Lung (tissue), 12 donors: Measurements from ENCODE around the gene KLRF2. TPM values are rescaled to one million over a fixed set of nuclear protein-coding genes. Genes with fewer than 3 reads are reported as not detected.

ENCODE experiments used
- ATAC-seq: fragments of 200-7000 bp; cut with Tn5 transposase; one replicate; pipeline ENCODE4 v1.9.1; 2020; ENCODE audit warnings: moderate number of reproducible peaks; ENCODE audit not compliant: insufficient read depth, low FRiP score
- DNase-seq, 3 donors: peaks; one replicate each; pipeline ENCODE4 v3.0.0-alpha.2; 2013 to 2017
- H3K27ac ChIP-seq, 2 donors: one replicate each; pipeline ENCODE4 v1.5.1; 2013; ENCODE audit warnings: mild to moderate bottlenecking in 2 of 2, moderate library complexity in 2 of 2, control low read depth in 1 of 2, inconsistent platforms in 1 of 2, low read depth in 1 of 2, low read length in 1 of 2
- H3K27me3 ChIP-seq, 3 donors: one replicate each; pipeline ENCODE4 v1.5.1; 2013; ENCODE audit warnings: low read length in 2 of 3; ENCODE audit not compliant: control insufficient read depth in 3 of 3, insufficient read depth in 3 of 3
- H3K36me3 ChIP-seq, 4 donors: one replicate each; pipeline ENCODE4 v1.5.1; 2013; ENCODE audit warnings: low read length in 4 of 4, mild to moderate bottlenecking in 1 of 4, moderate library complexity in 1 of 4; ENCODE audit not compliant: control insufficient read depth in 4 of 4, insufficient read depth in 4 of 4
- H3K4me1 ChIP-seq, 5 donors: one replicate each; pipeline ENCODE4 v1.5.1; 2013; ENCODE audit warnings: low read length in 5 of 5, mild to moderate bottlenecking in 2 of 5, moderate library complexity in 1 of 5; ENCODE audit not compliant: control insufficient read depth in 5 of 5, insufficient read depth in 5 of 5
- H3K4me3 ChIP-seq: one replicate; pipeline ENCODE4 v1.5.1; 2013; ENCODE audit warnings: mild to moderate bottlenecking, control low read depth, moderate library complexity
- H3K9ac ChIP-seq, 2 donors: one replicate each; pipeline ENCODE4 v1.5.1; 2013; ENCODE audit warnings: low read length in 2 of 2, control low read depth in 1 of 2; ENCODE audit not compliant: insufficient read depth in 1 of 2
- H3K9me3 ChIP-seq, 4 donors: one replicate each; pipeline ENCODE4 v1.5.1; 2013; ENCODE audit warnings: low read length in 3 of 4, mild to moderate bottlenecking in 1 of 4, moderate library complexity in 1 of 4; ENCODE audit not compliant: control insufficient read depth in 4 of 4, insufficient read depth in 3 of 4
- WGBS, 2 donors: extraction: QIAGEN DNeasy Blood & Tissue Kit; methylation state at CpG; one replicate each; pipeline ENCODE4 v1.1.7; 2013; 5-methylcytosine and 5-hydroxymethylcytosine counted together
- polyA plus RNA-seq, 2 donors: library from polyadenylated mRNA; stranded (reverse); fragments of 200-250 nt; gene quantifications; one replicate each; pipeline ENCODE4 v1.2.1, GENCODE V29; 2013
- total RNA-seq, 2 donors: library from RNA; depleted of rRNA in 1 of 2; stranded (reverse); fragments of >200 nt in 1 of 2; gene quantifications; one replicate each; pipeline ENCODE4 v1.2.1, GENCODE V29; 2014 to 2021
- TF ChIP-seq, protein P1 (sequence below): IDR thresholded peaks from 2 replicates; pipeline ENCODE4 v1.5.1; 2012; ENCODE audit warnings: mild to moderate bottlenecking; ENCODE audit errors: control extremely low read depth, extremely low read depth
- donor health status: control.
- donor health status: control.
- donor health status: Bipolar disorder and iron deficiency.
- donor health status: healthy.
- donor health status: DM: yes; HTN: yes; CAD: no.

The KLRF2 gene
- total and polyA plus RNA-seq, 4 donors: not detected

DNA sequence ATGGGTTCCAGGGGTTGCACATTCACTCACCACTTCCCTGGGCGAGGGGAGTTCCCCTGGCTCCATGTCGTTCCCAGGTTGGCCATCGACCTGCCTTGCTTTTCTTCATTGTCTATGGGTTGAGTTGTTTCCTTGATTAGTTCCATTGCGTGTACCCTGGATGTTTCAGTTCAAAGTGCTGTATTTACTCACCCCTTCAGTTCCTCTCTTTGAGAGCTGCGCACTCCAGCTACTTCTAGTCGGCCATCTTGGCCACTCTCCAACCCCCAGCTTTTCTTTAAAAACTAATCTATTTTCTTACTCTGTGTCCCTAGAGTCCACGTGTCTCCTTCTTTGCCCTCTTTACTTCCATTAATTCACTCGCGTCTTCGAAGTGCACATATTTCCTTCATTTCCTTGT is 39.2 kb downstream of the KLRF2 start:
- 68 to 89% methylated on average over 10 of the region's 10 CpGs for WGBS, 2 donors
- ATAC-seq (no peak), DNase-seq (no peak)
- no peaks in the 10 kb centered on the region for H3K27me3 ChIP-seq
- H3K36me3 ChIP-seq: no peaks in the 10 kb centered on the region
- H3K9ac ChIP-seq: no peak overlapping the region
- no peaks in the 10 kb centered on the region for H3K4me1 ChIP-seq
- H3K9me3 ChIP-seq: peaks cover 0 to 3% (median 0%) of the 10 kb centered on the region in 4 donors
- TF ChIP-seq, protein P1, sequence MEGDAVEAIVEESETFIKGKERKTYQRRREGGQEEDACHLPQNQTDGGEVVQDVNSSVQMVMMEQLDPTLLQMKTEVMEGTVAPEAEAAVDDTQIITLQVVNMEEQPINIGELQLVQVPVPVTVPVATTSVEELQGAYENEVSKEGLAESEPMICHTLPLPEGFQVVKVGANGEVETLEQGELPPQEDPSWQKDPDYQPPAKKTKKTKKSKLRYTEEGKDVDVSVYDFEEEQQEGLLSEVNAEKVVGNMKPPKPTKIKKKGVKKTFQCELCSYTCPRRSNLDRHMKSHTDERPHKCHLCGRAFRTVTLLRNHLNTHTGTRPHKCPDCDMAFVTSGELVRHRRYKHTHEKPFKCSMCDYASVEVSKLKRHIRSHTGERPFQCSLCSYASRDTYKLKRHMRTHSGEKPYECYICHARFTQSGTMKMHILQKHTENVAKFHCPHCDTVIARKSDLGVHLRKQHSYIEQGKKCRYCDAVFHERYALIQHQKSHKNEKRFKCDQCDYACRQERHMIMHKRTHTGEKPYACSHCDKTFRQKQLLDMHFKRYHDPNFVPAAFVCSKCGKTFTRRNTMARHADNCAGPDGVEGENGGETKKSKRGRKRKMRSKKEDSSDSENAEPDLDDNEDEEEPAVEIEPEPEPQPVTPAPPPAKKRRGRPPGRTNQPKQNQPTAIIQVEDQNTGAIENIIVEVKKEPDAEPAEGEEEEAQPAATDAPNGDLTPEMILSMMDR: no peak
- H3K27ac ChIP-seq: no peak overlapping the region
- H3K4me3 ChIP-seq: no peak overlapping the region

DNA sequence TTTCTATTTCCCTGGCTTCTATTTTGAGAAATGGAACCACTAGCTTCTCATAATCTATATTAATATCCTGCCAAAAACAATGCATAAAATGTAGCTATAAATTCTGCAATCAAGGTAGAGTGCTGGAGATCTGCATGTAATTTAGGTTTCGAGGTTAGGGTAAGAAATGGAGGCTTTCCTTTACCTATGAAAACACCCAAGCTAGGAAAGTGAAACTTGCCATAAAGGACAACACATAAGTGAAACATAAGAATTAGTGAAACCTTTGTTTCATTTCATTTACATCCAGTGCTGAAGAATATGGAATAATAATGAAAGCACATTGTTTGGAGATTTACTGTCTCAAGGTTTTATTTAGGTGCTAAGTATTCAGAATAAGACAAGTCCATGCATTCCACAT is 41.1 kb downstream of the KLRF2 start:
- Histone ChIP-seq H3K9ac (no peak overlapping the region), H3K27ac (no peak overlapping the region), H3K27me3 (no peaks in the 10 kb centered on the region), H3K36me3 (no peaks in the 10 kb centered on the region), H3K4me1 (peaks cover 0 to 2% (median 0%) of the 10 kb centered on the region in 5 donors), H3K4me3 (no peak overlapping the region), H3K9me3 (peaks cover 0 to 3% (median 0%) of the 10 kb centered on the region in 4 donors)
- TF ChIP-seq, protein P1: no peak
- no peak for ATAC-seq
- DNase-seq: no peak
- WGBS, 2 donors: 93 to 97% methylated on average over 1 of the region's 1 CpG

DNA sequence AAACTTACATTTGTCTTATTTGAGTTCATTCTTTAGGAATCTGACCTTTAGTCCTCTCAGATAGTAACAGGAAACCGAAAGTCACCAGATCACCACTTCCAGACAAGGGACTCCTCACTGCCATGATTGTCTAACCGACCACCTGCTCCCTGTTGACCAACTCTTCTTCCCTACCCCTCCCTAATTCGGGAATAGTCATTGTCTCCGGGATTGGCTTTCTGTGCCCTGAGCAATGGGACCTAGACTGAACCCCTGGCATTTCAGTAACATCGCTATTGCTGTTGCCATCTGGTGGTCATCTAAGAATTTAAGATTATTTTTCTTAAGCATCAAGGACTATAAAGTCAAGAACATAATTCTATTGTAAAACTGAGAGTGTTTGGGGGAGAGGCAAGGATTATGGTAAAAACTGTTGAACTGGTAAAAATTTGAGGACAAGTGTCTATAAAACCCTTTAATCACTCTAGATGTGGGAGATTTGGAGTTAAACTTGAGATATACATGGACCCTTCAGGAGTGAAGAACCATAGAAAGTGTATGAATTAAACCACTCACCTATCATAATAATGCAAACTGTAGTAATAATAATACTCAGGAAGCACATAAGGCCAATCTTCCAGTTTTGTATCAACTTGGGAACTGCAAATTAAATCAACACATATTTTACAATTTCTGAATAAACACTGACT is 44.6 kb downstream of the KLRF2 start:
- Histone ChIP-seq H3K36me3 (no peaks in the 10 kb centered on the region), H3K27me3 (no peaks in the 10 kb centered on the region), H3K9me3 (no peaks in the 10 kb centered on the region), H3K9ac (peak overlapping the region in 1 of 2 donors; percentile 34), H3K4me1 (peaks cover 0 to 2% (median 0%) of the 10 kb centered on the region in 5 donors), H3K27ac (no peak overlapping the region), H3K4me3 (no peak overlapping the region)
- no peak for ATAC-seq
- DNase-seq: peak; percentile 16 to 66 (median 59)
- TF ChIP-seq, protein P1: peak; percentile 39
- 11 to 15% methylated on average over 5 of the region's 5 CpGs for WGBS, 2 donors
